H9 (cell line): Measurements from ENCODE around the gene DPM2. TPM values are rescaled to one million over a fixed set of nuclear protein-coding genes. Genes with fewer than 3 reads are reported as not detected.

Source experiments
- DNase-seq: peaks from one replicate; pipeline ENCODE4 v3.0.0-alpha.2; 2017
- H2AFZ ChIP-seq: one replicate; pipeline ENCODE4 v1.6.1; 2013; ENCODE audit warnings: mild to moderate bottlenecking, low read length, control low read depth, moderate library complexity
- H2AK5ac ChIP-seq: 2 replicates; pipeline ENCODE4 v1.6.1; 2013; ENCODE audit warnings: low read length, control low read depth, mixed read lengths; ENCODE audit not compliant: insufficient read length
- H2BK120ac ChIP-seq: one replicate; pipeline ENCODE4 v1.6.1; 2013; ENCODE audit warnings: low read depth, mild to moderate bottlenecking, low read length, control low read depth, inconsistent platforms; ENCODE audit not compliant: poor library complexity, severe bottlenecking
- H2BK12ac ChIP-seq: 2 replicates; pipeline ENCODE4 v1.6.1; 2013; ENCODE audit warnings: low read length, control low read depth, mixed read lengths, low read depth; ENCODE audit not compliant: insufficient read length
- H2BK15ac ChIP-seq: 2 replicates; pipeline ENCODE4 v1.6.1; 2013; ENCODE audit warnings: low read depth, low read length, control low read depth
- H2BK20ac ChIP-seq: one replicate; pipeline ENCODE4 v1.6.1; 2013; ENCODE audit warnings: low read depth, mild to moderate bottlenecking, low read length, control low read depth, inconsistent platforms; ENCODE audit not compliant: poor library complexity, severe bottlenecking
- H2BK5ac ChIP-seq: 2 replicates; pipeline ENCODE4 v1.6.1; 2013; ENCODE audit warnings: low read length, control low read depth, mixed read lengths; ENCODE audit not compliant: insufficient read length
- H3K14ac ChIP-seq: 2 replicates; pipeline ENCODE4 v1.6.1; 2013; ENCODE audit warnings: low read length, control low read depth; ENCODE audit not compliant: insufficient read depth
- H3K18ac ChIP-seq: 2 replicates; pipeline ENCODE4 v1.6.1; 2013; ENCODE audit warnings: low read depth, mild to moderate bottlenecking, mixed read lengths, low read length, control low read depth; ENCODE audit not compliant: insufficient read length
- H3K23ac ChIP-seq: 2 replicates; pipeline ENCODE4 v1.6.1; 2013; ENCODE audit warnings: low read length, control low read depth, mixed read lengths, low read depth; ENCODE audit not compliant: insufficient read length
- H3K23me2 ChIP-seq: 2 replicates; pipeline ENCODE4 v1.6.1; 2013; ENCODE audit warnings: low read depth, mild to moderate bottlenecking, mixed read lengths, low read length, control low read depth; ENCODE audit not compliant: insufficient read length, poor library complexity, severe bottlenecking
- H3K27ac ChIP-seq: 2 replicates; pipeline ENCODE4 v1.5.1; 2013; ENCODE audit warnings: low read length, control low read depth, mixed read lengths, low read depth; ENCODE audit not compliant: insufficient read length
- H3K27me3 ChIP-seq: 2 replicates; pipeline ENCODE4 v1.6.1; 2013; ENCODE audit warnings: low read length, control low read depth, inconsistent platforms; ENCODE audit not compliant: insufficient read depth
- H3K4ac ChIP-seq: 2 replicates; pipeline ENCODE4 v1.6.1; 2013; ENCODE audit warnings: low read depth, mild to moderate bottlenecking, control low read depth, inconsistent platforms, low read length, moderate library complexity
- H3K4me1 ChIP-seq: 2 replicates; pipeline ENCODE4 v1.6.1; 2013; ENCODE audit warnings: low read length, control low read depth, inconsistent platforms; ENCODE audit not compliant: insufficient read depth
- H3K4me2 ChIP-seq: 2 replicates; pipeline ENCODE4 v1.6.1; 2013; ENCODE audit warnings: low read length, control low read depth, mixed read lengths; ENCODE audit not compliant: insufficient read length, insufficient read depth
- H3K56ac ChIP-seq: 2 replicates; pipeline ENCODE4 v1.6.1; 2013; ENCODE audit warnings: low read depth, mild to moderate bottlenecking, mixed read lengths, low read length, control low read depth; ENCODE audit not compliant: insufficient read length
- H3K79me1 ChIP-seq: 2 replicates; pipeline ENCODE4 v1.6.1; 2013; ENCODE audit warnings: low read depth, mild to moderate bottlenecking, moderate library complexity, low read length, control low read depth, inconsistent platforms; ENCODE audit not compliant: insufficient read depth, poor library complexity, severe bottlenecking
- H3K79me2 ChIP-seq: 2 replicates; pipeline ENCODE4 v1.6.1; 2013; ENCODE audit warnings: low read length, control low read depth, inconsistent platforms; ENCODE audit not compliant: insufficient read depth
- H3K9ac ChIP-seq: 2 replicates; pipeline ENCODE4 v1.6.1; 2013; ENCODE audit warnings: low read length, control low read depth, mixed read lengths; ENCODE audit not compliant: insufficient read length; ENCODE audit errors: extremely low read depth
- H3K9me3 ChIP-seq: one replicate; pipeline ENCODE4 v1.6.1; 2013; ENCODE audit warnings: low read depth, low read length, inconsistent platforms; ENCODE audit not compliant: control insufficient read depth
- H3T11ph ChIP-seq: one replicate; pipeline ENCODE4 v1.6.1; 2013; ENCODE audit warnings: mild to moderate bottlenecking, low read length, control low read depth, inconsistent platforms
- H4K20me1 ChIP-seq: one replicate; pipeline ENCODE4 v1.6.1; 2013; ENCODE audit not compliant: control insufficient read depth, insufficient read length, insufficient read depth
- H4K5ac ChIP-seq: 2 replicates; pipeline ENCODE4 v1.6.1; 2013; ENCODE audit warnings: low read depth, mild to moderate bottlenecking, mixed read lengths, low read length, control low read depth; ENCODE audit not compliant: insufficient read length
- H4K8ac ChIP-seq: replicated peaks from 2 replicates; pipeline ENCODE4 v1.6.1; 2013; ENCODE audit warnings: low read length, control low read depth, mixed read lengths, low read depth; ENCODE audit not compliant: insufficient read length
- H4K91ac ChIP-seq: 2 replicates; pipeline ENCODE4 v1.6.1; 2013; ENCODE audit warnings: low read depth, mild to moderate bottlenecking, moderate library complexity, mixed read lengths, low read length, control low read depth; ENCODE audit not compliant: insufficient read length
- H3K27ac Mint-ChIP-seq, 3 experiments: 2 replicates in 2 of 3; 3 replicates in 1 of 3; pipeline ENCODE4 v1.8.0; 2020 to 2021; ENCODE audit warnings: mixed read lengths in 3 of 3, mild to moderate bottlenecking in 1 of 3, moderate library complexity in 1 of 3
- H3K27me3 Mint-ChIP-seq: 2 replicates; pipeline ENCODE4 v1.8.0; 2021; ENCODE audit warnings: low read depth, mild to moderate bottlenecking, moderate library complexity, mixed read lengths
- H3K36me3 Mint-ChIP-seq, 3 experiments: 2 replicates in 2 of 3; 3 replicates in 1 of 3; pipeline ENCODE4 v1.8.0; 2020 to 2021; ENCODE audit warnings: low read depth in 3 of 3, mixed read lengths in 3 of 3; ENCODE audit not compliant: insufficient read depth in 1 of 3
- H3K4me1 Mint-ChIP-seq, 2 experiments: 2 replicates each; pipeline ENCODE4 v1.8.0; 2020; ENCODE audit warnings: mixed read lengths in 2 of 2
- H3K4me3 Mint-ChIP-seq, 2 experiments: 2 replicates in 1 of 2; 3 replicates in 1 of 2; pipeline ENCODE4 v1.8.0; 2020 to 2021; ENCODE audit warnings: mild to moderate bottlenecking in 2 of 2, mixed read lengths in 2 of 2, moderate library complexity in 1 of 2
- H3K9me3 Mint-ChIP-seq, 2 experiments: 2 replicates in 1 of 2; 3 replicates in 1 of 2; pipeline ENCODE4 v1.8.0; 2020; ENCODE audit warnings: mild to moderate bottlenecking in 2 of 2, mixed read lengths in 2 of 2, moderate library complexity in 1 of 2
- WGBS: extraction: QIAGEN DNeasy Blood & Tissue Kit; methylation state at CpG from one replicate; pipeline ENCODE4 v1.1.7; 2013; ENCODE audit warnings: missing lambda C conversion rate, low lambda C conversion rate, mixed read lengths; ENCODE audit not compliant: insufficient read length; ENCODE audit errors: extremely low coverage; 5-methylcytosine and 5-hydroxymethylcytosine counted together
- total RNA-seq: library from RNA; stranded (reverse); gene quantifications from 2 replicates; pipeline ENCODE4 v1.2.1, GENCODE V29; 2021
- TF ChIP-seq, protein P1 (sequence below): fragments of 200-600 bp; sonication (generic); conservative IDR thresholded peaks from 3 replicates; pipeline ENCODE4 v1.8.0; 2021; ENCODE audit warnings: antibody characterized with exemption, mild to moderate bottlenecking

DPM2 gene
- total RNA-seq, 1 experiment from 2014 or later = 46.1 TPM

GRCh38 chr9:127974769-127975261 is 37.2 kb upstream of the DPM2 start:
- Histone ChIP-seq H2BK15ac (no peak overlapping the region), H3K79me2 (peaks cover 55% of the 10 kb centered on the region; the same call in 1 of the 2 replicates), H4K8ac (no peak overlapping the region), H3K56ac (no peak overlapping the region), H3K4me1 (peaks cover 9% of the 10 kb centered on the region; the same call in 1 of the 2 replicates), H3K23me2 (peaks cover 10% of the 10 kb centered on the region), H4K20me1 (peaks cover 4% of the 10 kb centered on the region), H3K14ac (no peak overlapping the region), H4K91ac (no peak overlapping the region), H3K4me2 (no peak overlapping the region), H3T11ph (no peak overlapping the region), H3K27ac (no peak overlapping the region), H3K79me1 (peaks cover 9% of the 10 kb centered on the region), H4K5ac (no peak overlapping the region), H3K9ac (no peak overlapping the region), H3K4ac (no peak overlapping the region), H3K18ac (no peak overlapping the region), H2BK20ac (no peak overlapping the region), H2BK5ac (no peak overlapping the region), H2BK120ac (no peak overlapping the region), H3K23ac (no peak overlapping the region), H2AK5ac (no peak overlapping the region), H3K9me3 (no peaks in the 10 kb centered on the region), H2BK12ac (no peak overlapping the region), H3K27me3 (no peaks in the 10 kb centered on the region), H2AFZ (no peak overlapping the region)
- Mint-ChIP-seq H3K27ac (peak overlapping the region; percentile 17 to 84 (median 84); a peak in 4 of 7 replicates), H3K36me3 (peaks cover 0 to 13% (median 0%) of the 10 kb centered on the region in 3 experiments; a peak in 2 of 7 replicates), H3K27me3 (no peaks in the 10 kb centered on the region; the same call in 1 of the 2 replicates), H3K4me3 (no peak overlapping the region; a peak in 1 of 5 replicates), H3K4me1 (peaks cover 66 to 77% of the 10 kb centered on the region in 2 experiments), H3K9me3 (no peaks in the 10 kb centered on the region; a peak in 1 of 5 replicates)
- TF ChIP-seq, protein P1, sequence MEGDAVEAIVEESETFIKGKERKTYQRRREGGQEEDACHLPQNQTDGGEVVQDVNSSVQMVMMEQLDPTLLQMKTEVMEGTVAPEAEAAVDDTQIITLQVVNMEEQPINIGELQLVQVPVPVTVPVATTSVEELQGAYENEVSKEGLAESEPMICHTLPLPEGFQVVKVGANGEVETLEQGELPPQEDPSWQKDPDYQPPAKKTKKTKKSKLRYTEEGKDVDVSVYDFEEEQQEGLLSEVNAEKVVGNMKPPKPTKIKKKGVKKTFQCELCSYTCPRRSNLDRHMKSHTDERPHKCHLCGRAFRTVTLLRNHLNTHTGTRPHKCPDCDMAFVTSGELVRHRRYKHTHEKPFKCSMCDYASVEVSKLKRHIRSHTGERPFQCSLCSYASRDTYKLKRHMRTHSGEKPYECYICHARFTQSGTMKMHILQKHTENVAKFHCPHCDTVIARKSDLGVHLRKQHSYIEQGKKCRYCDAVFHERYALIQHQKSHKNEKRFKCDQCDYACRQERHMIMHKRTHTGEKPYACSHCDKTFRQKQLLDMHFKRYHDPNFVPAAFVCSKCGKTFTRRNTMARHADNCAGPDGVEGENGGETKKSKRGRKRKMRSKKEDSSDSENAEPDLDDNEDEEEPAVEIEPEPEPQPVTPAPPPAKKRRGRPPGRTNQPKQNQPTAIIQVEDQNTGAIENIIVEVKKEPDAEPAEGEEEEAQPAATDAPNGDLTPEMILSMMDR = no peak
- no CpG with 5 or more reads among the region's 10 CpGs for WGBS
- DNase-seq = peak; percentile 32
